Activated T-cell treated with anti-CD3 and anti-CD28 coated beads for 24 hours (primary cell): ENCODE measurements around the gene KDM4C.

Source experiments
- DNase-seq: peaks from one replicate; pipeline ENCODE4 v3.0.0-alpha.2; 2020; ENCODE audit warnings: low read depth

Gene KDM4C

GRCh38 chr9:6869081-6869948, 111.5 kb downstream of the KDM4C start:
- DNase-seq = no peak

GRCh38 chr9:6870149-6870548, 112.4 kb downstream of the KDM4C start:
- DNase-seq = no peak

GRCh38 chr9:6870650-6871477, 113.1 kb downstream of the KDM4C start:
- no peak for DNase-seq

GRCh38 chr9:6873857-6874256, 116.1 kb downstream of the KDM4C start:
- DNase-seq = no peak

- no peak for DNase-seq
These were observed 118.6 kb downstream of the KDM4C start for GRCh38 chr9:6876195-6876894.

- no peak for DNase-seq
These were observed 119.9 kb downstream of the KDM4C start for GRCh38 chr9:6877671-6878161.

GRCh38 chr9:6880626-6881025, 122.9 kb downstream of the KDM4C start:
- DNase-seq = no peak

GRCh38 chr9:6884101-6884500, 126.3 kb downstream of the KDM4C start:
- DNase-seq = no peak

GRCh38 chr9:6884990-6885389, 127.2 kb downstream of the KDM4C start:
- no peak for DNase-seq

GRCh38 chr9:6887051-6887450, 129.3 kb downstream of the KDM4C start:
- DNase-seq = no peak

GRCh38 chr9:6889868-6890267, 132.1 kb downstream of the KDM4C start:
- DNase-seq = no peak

- DNase-seq = no peak
These were observed 135.8 kb downstream of the KDM4C start for GRCh38 chr9:6893350-6894131.

GRCh38 chr9:6894135-6894534, 136.4 kb downstream of the KDM4C start:
- no peak for DNase-seq

GRCh38 chr9:6895754-6896153, 138.0 kb downstream of the KDM4C start:
- no peak for DNase-seq

GRCh38 chr9:6896562-6896961, 138.8 kb downstream of the KDM4C start:
- no peak for DNase-seq

GRCh38 chr9:6897207-6897822, 139.5 kb downstream of the KDM4C start:
- DNase-seq = no peak

- no peak for DNase-seq
These were observed 140.1 kb downstream of the KDM4C start for GRCh38 chr9:6897898-6898302.

- no peak for DNase-seq
These were observed 141.5 kb downstream of the KDM4C start for GRCh38 chr9:6899274-6899673.

- no peak for DNase-seq
These were observed 142.7 kb downstream of the KDM4C start for GRCh38 chr9:6900440-6900883.

- DNase-seq = no peak
These were observed 143.4 kb downstream of the KDM4C start for GRCh38 chr9:6901180-6901579.

- DNase-seq = no peak
These were observed 144.7 kb downstream of the KDM4C start for GRCh38 chr9:6902423-6902822.
